GM19468 (cell line): Measurements from ENCODE around the gene ETFB.
"Not testable (repeated sequence)": the region's sequence is repeated elsewhere in the genome, so short reads cannot be mapped to it uniquely, and the experiment has no call there.

Source experiments
- ATAC-seq: cut with Tn5 transposase; IDR thresholded peaks from one replicate; pipeline ENCODE4 v1.9.1; 2021; ENCODE audit warnings: mild to moderate bottlenecking, moderate library complexity, moderate number of reproducible peaks; ENCODE audit not compliant: unreplicated experiment; ENCODE audit errors: extremely low read depth

The ETFB gene

DNA sequence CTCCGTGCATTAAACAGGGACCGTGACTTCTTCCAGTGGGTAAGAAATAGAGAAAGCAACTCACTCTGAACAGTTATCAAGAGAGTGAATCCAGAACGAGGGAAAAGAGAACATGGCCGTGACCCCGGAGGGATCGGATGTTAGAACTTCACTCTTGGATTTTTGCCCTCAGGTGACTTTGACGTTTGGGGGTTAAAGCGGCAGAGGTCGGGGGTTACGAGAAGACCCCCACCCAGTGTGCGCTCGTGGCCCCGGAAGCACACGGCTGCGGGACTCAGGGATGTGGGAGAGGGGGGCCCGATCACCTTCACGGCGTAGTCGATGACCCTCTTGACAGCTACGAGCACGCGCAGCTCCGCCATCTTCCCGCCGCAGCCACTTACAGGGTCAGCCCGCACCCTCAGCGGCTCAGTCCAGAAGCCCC lies at the start of gene ETFB:
Gene ETFB, minus strand, starts transcription at position 424 of the 424 bp plus-strand sequence. Its CDS starts 62 bp downstream, at position 362.
- no peak for ATAC-seq

DNA sequence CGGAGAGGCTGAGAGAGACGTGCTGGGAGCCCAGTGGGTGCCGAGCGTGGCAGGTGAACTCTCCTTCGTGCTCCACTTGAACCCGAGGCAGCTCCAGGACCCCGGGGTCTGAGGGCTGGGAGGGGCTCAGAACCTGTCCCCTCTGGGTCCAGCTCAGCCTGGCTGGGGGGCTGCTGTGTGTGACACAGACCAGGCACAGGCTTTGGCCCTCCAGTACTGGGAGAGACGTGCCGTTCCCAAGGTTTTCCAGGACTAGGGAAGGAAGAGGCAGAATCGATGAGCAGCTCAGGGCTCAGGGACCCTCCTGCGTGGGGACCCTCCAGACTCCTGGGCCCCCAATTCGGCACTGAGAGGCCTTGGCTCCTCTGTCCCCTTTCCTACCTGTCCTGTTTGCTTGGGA lies 49.0 kb upstream of the ETFB start:
- no peak for ATAC-seq

DNA sequence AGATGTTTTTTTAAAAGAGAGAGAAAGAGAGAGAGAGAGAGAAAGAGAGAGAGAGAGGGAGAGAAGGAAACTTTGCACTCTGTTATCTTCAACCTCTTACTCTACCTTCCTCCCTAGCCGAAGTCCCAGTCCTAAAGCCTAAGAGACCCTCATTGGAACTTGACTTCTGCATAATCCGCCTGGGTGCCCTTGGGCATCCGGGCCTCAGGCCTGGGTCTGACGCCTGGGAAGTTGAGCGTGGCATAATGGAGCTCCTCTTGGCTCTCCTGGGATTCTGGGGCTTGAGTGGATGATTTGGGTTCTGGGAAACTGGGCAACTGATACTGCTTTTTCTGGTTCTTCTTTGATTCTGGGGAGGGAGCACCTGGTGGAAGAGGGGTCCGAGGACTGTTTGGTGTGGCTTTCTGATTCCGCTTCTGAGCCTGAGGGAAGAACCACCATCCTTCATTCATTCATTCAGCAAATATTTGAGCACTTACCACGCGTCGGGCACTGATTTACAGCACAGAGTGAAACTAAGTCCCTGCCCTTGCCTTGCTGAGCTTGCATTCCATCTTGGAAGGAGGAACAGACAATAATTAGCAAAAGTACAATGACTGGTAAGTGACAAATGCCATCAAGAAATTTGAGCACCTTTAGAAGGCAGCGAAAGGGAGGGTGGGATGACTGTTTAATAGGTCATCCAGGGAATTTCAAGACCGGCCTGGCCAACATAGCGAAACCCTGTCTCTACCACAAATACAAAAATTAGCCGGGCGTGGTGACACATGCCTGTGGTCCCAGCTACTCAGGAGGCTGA lies 45.0 kb upstream of the ETFB start:
- no peak for ATAC-seq

DNA sequence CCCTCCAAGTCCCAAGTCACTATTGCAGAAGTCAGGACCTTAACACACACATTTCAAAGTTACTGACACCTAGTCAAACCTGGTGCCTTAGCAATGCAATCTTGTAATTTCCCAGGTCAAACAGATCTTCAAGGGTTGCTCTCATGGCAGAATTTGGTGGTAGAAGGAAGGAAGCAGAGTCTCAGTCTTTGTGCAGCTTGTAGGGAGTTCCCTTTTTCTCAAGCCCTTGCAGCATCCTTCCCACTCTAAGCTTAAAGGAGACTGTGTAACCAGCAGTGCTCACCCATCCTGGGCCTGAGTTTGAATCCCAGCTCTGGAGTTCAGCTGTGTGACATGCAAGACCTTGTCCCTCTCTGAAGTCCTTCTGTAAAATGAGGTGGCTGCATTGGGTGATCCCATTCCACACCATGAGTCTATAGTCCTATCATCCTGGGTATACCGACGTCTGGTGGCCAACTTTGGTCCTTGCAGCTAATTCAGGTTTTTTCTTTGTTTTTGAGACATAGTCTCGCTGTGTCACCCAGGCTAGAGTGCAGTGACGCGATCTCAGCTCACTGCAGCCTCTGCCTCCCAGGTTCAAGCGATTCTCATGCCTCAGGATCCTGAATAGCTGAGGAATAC lies 41.4 kb upstream of the ETFB start:
- ATAC-seq = no peak

DNA sequence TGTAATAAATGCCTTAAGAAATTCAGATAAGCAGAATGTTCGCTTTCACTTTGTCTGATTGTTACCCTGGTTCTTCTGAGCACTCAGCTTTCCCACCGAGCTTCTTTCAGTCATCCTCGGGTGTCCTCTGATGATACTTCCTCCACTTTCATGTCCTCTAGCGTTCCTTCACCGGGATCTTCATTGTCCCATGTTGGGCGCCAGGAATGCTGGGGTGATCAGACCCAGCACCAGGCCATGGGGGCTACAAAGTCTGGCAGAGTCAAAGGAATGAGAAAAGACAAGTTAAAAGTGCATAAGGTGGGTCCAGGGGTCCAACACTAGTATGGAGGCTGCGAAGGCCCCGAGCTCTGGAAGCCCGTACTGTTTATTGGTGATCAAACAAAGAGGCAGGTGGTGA lies 35.9 kb upstream of the ETFB start:
- no peak for ATAC-seq

DNA sequence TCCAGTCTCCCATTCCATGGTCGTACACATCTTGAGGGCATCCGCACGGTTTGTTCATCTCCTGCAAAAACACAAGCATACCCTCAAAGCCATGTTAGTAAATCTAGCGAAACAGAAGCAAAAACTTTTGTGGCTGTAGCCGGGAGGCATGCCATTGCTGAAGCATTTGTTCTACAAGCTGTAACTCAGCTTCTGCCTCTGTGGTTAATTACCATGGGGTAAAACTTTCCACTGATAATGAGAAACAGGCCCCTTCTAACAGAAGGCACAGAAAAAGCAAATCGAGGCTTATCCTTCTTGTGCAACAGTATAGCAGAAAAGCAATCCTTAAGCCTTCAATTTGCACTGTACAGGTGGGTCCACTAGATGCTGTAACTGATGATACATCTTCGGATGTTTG lies 33.7 kb upstream of the ETFB start:
- not testable (repeated sequence) for ATAC-seq

DNA sequence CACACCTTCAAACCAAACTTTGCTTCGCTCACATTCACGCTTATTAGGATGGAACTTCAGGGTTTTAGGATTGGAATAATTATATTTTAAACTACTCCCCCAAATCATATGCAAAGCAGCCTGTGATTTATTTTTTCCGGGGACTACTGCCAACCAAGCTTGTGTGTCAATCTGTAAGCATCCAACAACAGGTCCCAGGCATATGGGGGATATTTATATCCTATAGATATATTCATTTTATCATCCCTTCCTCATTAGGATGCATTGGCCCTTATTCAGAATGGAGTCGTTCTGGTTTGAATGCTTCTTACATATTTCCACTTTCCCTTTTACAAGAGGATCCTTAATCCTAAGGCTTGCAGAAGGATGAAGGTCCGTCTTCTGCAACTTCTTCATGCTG lies 33.0 kb upstream of the ETFB start:
- ATAC-seq = no peak

DNA sequence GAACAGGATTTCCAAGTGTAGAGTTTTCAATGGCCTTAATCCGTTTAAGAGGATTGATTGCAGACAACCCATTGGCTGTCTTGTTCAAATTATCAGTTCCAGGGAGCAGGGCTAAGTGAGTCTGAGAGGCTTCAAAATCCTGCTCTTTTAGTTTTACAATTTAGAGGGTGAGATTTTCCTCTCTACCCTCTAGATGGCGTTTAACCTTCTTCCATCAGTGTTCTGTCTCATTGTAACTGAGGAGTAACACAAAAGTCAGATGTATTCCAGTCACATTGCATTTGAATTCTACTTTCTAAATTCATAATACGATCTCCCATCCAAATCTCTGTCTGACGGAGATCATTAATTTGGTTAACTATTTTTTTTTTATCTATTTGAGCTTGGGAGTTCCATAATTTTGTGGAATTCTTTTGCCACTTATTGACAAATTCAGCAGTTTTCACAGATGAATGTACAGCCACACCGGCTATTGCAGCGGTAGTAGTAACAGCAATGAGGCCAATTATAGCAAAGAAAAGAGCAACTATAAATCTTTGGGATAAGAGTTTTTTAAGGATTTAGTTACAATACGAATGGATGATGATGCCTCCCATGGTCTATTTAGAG lies 32.0 kb upstream of the ETFB start:
- no peak for ATAC-seq

DNA sequence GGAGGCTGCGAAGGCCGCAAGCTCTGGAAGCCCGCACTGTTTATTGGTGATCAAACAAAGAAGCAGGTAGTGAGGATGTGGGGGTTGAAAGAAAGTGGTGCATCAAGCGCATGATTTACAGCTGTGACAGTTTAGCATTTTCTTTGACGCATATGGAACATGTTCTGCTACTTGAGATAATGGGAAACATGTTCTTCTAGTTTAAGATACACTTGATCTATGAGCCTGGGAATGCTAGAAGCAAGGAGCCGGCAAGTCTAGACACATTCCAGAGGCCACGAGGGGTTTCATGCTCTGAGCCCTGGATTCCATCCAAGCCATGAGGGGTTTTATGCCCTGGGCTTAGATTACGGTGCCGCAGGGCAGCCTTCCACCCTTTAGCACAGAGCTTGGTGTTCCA lies 31.3 kb upstream of the ETFB start:
- ATAC-seq = not testable (repeated sequence)

DNA sequence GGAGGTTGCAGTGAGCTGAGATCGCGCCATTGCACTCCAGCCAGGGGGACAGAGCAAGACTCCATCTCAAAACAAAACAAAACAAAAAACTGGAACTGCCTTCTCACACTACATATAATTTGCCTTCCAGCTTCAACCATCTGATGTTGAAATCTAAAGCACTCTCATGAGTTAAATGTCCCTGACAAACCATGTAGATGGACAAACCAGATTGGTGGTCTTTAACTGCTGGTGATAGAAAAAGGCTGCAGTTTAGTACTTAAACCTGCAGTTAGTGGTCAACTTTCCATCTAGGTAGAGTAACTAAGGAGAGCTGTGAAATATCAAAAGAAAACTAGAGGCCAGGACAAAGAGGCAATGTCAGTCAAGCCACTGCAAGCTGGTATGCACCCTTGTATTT lies 30.0 kb upstream of the ETFB start:
- ATAC-seq = no peak

DNA sequence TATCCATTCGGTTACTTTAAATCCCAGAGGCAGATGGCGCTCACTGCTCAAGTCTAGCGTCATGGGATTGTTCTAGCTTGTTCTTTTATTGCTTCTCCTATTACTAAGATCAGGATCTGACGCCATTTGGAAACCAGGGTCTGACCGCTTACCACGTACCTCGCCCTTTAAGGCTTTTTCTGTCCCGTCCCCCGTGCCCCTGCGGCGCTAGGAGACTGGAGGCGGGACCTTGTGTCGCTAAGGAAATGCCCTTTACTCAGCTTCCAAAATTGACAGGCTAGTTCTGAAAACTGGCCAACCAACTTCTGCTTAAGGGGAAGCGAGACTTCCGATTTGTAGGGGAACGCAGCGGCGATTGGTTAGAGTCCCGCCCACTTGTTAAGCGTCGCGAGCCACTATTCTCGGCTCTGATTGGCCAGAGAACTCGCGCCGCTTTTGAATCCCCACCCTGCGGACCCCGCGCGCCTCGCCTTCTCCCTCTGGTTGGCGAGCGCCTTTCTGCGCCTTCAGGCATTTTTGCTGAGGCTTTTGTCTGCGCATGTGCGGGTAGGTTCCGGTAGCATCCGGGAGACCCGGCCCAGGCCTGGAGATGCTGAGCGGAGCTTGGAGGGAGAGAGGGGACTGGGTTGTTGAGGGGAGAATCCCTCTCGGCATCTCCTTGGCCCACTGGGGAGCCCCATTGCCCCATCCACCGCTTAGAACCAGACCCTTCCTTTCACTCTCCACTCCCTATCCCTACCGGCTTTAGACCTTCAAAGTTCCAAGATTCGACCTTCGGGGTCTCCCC lies 28.1 kb upstream of the ETFB start:
- ATAC-seq = peak; percentile 87

DNA sequence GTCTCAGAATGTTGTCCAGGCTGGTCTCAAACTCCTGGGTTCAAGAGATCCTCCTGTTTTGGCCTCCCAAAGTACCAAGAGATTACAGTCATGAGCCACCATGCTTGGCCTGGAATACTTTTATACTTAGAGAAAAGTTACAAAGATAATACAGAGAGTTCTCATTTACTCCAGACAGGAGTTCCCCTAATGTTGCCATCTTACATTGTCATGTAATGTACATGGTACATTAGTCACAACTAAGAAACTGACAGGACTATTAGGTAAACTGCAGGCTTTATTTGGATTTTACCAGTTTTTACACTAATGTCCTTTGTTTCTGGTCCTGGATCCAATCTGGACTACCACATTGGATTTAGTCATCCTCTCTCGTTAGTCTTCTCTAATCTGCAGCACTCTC lies 26.5 kb upstream of the ETFB start:
- no peak for ATAC-seq

DNA sequence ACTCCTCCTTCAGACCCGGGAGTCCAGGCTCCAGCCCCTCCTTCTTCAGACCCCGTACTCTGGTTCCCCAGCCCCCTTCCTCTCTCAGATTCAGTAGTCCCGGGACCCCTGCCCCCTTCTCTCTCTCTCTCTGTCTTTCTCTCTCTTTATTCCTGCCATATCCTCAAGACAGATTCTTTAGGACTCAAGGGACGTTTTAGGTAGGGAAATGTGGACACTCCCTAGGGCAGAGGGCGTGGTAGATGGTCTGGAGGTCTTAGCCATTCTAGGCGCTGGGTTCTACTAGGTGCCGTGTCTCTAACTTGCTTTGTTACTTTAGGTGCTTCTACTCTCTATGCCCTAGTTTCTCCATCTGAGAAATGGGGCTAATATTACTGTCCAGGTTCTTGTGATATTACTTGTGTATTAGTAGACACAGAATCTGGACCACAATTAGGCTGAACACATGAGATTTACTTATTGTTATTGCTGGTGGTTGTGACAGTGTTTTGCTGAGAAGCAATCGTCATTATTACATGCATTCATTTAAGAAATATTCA lies 25.0 kb upstream of the ETFB start:
- no peak for ATAC-seq

DNA sequence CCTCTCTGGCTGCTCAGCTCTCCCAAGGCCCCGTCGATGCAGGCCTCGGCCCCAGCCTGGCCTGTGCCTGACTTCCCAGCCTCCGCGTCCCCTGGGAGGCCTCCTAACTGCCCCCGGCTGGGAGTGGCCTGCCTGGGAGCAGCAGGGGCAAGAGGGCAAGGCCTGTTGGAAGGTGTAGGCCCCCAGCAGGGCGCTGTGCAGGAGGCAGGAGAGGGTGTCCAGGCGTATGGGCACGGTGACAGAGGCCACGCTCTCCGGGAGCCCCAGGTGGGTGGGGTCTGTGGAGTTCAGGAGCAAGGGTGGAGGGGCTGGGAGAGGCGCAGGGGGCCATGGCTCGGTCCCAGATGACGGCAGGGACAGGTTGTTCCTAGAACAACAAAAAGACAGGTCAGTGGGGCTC lies 23.0 kb upstream of the ETFB start:
- ATAC-seq = no peak

DNA sequence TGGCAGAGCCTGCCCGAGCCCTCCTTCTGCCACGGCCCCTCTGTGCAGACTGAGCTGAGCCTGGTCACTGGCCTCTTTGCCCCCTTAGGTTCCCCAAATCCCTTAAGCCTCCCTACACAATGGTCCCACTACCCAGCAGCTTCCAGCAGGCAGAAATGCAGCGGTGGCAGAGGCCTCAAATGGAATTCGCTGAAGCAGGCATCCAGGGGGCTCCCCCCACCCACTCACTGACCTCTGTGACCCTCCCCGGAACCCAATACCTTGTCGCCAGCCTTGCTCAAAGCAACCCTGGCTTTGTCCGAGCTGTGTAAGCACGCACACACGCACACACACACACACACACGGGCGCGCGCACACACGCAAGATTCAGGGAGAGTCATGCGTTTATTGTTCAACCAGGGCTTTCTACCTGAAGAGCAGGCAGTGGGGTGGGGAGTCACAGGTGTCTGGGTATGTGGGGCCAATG lies 21.8 kb upstream of the ETFB start, which contains the start of gene LIM2:
Gene LIM2, minus strand, starts transcription at position 51 of the 466 bp plus-strand sequence. CDS start 531 bp downstream, outside the sequence.
- ATAC-seq = no peak

DNA sequence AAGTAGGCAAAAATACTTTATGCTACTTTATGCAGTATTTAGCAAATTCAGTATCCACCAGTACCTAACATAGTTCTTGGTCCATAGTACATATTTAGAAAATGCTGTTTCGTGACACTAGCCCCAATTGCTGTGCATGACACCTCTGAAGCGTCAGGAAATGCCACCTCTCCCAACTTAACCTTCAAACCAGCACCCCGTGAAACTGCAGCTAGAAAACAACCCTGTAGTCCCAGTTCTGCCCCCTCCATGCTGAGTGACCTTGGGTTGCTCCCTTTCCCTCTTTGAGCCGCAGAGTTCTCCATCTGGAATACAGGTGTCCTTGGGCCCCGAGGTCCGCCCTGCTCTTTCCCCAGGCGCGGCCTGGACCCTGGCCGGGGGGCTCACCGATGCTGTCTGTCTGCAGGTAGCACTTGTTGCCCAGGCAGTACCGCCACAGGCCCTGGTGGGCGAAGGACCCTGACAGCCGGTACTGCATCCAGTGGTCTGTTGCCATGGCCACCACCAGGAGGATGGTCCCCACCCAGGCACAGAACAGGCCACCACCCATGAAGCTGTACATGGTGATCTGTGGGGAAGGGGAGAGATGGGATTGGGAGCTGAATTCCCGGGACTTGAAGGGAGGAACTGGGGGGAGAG lies 20.8 kb upstream of the ETFB start:
- no peak for ATAC-seq

DNA sequence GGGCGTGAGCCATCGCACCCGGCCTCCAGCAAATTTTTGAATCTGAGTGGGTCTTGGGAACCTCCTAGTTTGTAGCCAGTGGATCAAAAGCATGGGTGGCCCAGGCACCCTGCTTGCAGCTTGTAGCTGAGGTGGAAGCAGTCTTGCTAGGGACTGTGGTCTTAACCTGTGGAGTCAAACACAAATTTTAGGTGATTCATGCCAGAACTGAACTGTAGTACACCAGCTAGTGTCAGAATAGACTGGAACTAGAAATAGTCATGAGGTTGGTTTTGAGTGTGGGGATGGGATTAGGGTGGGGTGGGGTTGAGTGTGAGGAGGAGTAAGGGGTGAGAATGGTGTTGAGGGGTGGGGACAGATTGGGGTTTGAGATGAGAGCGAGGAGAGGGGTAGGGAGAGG lies 15.8 kb upstream of the ETFB start:
- no peak for ATAC-seq

DNA sequence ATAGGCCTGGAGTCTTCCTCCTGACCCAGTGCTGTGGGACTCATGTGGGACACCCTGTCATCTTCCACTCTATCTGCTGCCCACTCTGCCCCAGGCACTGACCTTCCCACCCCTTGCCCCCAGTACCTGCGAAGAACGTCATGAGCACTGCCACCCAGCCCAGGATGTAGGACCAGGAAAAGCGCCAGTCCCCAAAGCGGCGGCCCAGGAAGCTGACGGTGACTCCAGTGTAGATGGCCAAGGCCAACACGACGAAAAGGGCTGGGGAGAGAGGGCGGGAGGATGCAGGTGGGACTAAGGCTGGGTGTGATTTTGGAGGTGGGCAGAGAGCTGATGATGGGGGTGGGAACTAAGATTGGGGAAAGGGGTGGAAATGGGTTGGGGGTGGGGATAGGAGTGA lies 14.2 kb upstream of the ETFB start:
- no peak for ATAC-seq

DNA sequence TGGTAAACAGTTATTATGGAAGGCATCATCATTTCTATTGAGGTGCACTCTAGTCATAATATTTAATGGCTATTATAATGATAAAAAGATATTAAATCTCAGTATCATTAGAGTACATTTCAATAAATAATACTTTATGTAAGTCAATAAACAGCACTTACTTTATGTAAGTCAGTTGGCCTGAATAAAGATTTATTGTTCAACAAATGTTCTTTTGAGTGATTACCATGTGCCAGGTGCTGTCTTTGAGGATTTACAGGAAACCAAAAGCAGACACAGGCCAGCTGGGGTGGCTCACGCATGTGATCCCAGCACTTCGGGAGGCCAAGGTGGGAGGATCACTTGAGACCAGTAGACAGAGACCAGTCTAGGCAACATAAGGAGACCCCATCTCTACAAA lies 11.2 kb upstream of the ETFB start:
- no peak for ATAC-seq
